Pancreas (tissue), 10 donors: ENCODE measurements around the gene PLPP3. TPM values are rescaled to one million over a fixed set of nuclear protein-coding genes. Genes with fewer than 3 reads are reported as not detected.

Experiments
- ATAC-seq, 4 donors: fragments of 200-7000 bp; cut with Tn5 transposase; one replicate each; pipeline versions ENCODE4 v1.8.0 to v1.9.1; 2020; ENCODE audit warnings: mild to moderate bottlenecking in 4 of 4, moderate library complexity in 4 of 4
- DNase-seq, 6 donors: peaks; one replicate each; pipeline ENCODE4 v3.0.0-alpha.2; 2020
- FAIRE-seq: peaks from 2 replicates; lab custom pipeline; 2012; peaks lifted over from hg19 to GRCh38; lab: Jason Lieb, UNC
- H3K27ac ChIP-seq, 4 donors: fragments of 200-600 bp; sonication (generic); 1 replicate in 3 of 4; 2 replicates in 1 of 4; pipeline versions ENCODE4 v1.5.0 to v1.8.0; 2020
- H3K27me3 ChIP-seq, 4 donors: fragments of 200-600 bp; one replicate each; pipeline ENCODE4 v1.8.0; 2021
- H3K36me3 ChIP-seq, 3 donors: fragments of 200-600 bp; sonication (generic) in 1 of 3; one replicate each; pipeline versions ENCODE4 v1.5.0 to v1.8.0; 2020 to 2021
- H3K4me1 ChIP-seq, 3 donors: fragments of 200-600 bp; one replicate each; pipeline ENCODE4 v1.8.0; 2021
- H3K4me3 ChIP-seq, 4 donors: fragments of 200-600 bp; sonication (generic) in 2 of 4; one replicate each; pipeline versions ENCODE4 v1.5.0 to v1.8.0; 2020 to 2021
- H3K9me3 ChIP-seq, 4 donors: fragments of 200-600 bp; one replicate each; pipeline ENCODE4 v1.8.0; 2021
- WGBS, 2 donors: extraction: QIAGEN DNeasy Blood & Tissue Kit; methylation state at CpG; one replicate each; pipeline ENCODE4 v1.1.7; 2013; 5-methylcytosine and 5-hydroxymethylcytosine counted together
- intact Hi-C, 3 donors: fragments of 100-400 bp; cut with DNase I; formaldehyde crosslinking; loops; one replicate each; pipeline versions ENCODE4 v1.11.1 to v1.14.2; 2022
- polyA plus RNA-seq, 2 donors: library from polyadenylated mRNA; stranded (reverse); fragments of 200-250 nt; gene quantifications; one replicate each; pipeline ENCODE4 v1.2.3, GENCODE V29; 2013
- total RNA-seq, 6 donors: library from RNA; stranded (reverse); fragmentation: NEBNext Ultra II Directional in 4 of 6; extraction: Animal tissue kit (Norgen Biotek cat#: 25700) in 4 of 6; gene quantifications; one replicate each; pipeline versions ENCODE4 v1.2.1 to v1.2.4, GENCODE V29; 2021 to 2023
- TF ChIP-seq, protein P1 (sequence below), 4 donors: fragments of 200-600 bp; sonication (generic) in 3 of 4; IDR thresholded peaks; one replicate each; pipeline versions ENCODE4 v1.5.0 to v1.8.0; 2021; ENCODE audit warnings: antibody characterized with exemption in 4 of 4
- donor health status: healthy with polysubstance abuse.
- donor health status: DM: no; HTN: no; CAD: no; lungs with moderate emphysema.
- donor health status: DM: no; HTN: no; CAD: no.
- donor health status: control.
- donor health status: control.
- donor health status: Bipolar disorder and iron deficiency.
- donor health status: DM: yes; HTN: yes; CAD: no.
- donor health status: DM: no; HTN: no; CAD: no.
- donor health status: DM: no; HTN: no; CAD: no.
- donor health status: DM: yes; HTN: yes; CAD: no.

PLPP3 gene
- total and polyA plus RNA-seq, 8 donors: 5.5 to 29.6 (median 18.7) TPM

DNA sequence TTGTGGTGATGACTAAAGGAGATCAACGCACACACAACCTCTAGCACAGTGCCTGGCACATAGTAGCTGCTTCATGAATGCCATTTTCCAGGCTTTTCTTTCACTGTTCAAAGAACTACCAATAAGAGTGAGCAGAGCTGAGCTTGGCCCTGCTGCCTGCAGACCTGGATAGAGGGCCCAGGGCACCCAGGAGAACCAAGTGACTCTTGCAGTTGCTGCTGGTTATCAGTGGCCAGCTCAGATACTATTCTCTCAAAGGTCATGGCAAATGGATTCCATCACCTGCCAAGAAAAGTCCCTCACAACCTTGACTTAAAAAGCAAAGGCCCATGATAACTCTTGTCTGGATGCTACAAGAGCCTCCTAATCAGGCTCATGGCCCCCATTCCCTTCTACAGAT is 41.7 kb downstream of the PLPP3 start:
- WGBS, 2 donors: 98 to 100% methylated on average over 1 of the region's 1 CpG
- ATAC-seq: no peak
- peak overlapping the region in 2 of 4 donors; percentile 76 to 82 for H3K27ac ChIP-seq

DNA sequence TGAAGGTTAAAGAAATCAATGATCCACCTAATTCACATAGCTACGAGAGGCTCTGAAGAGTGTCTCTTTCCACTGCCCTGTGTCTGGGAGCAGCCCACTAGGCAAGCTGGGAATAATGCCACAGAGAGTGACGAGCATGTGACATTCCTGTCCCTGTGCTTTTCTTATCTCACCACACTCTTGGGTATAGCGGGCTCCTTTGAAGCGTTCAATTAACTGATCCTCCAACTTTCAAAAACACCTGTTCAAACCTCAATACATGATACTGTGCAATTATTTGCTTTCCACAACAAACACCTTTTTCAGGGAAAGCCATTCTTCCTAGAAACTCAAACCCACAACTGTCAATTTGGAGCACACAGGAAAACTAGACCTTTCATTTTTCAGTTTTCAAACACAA is 43.4 kb downstream of the PLPP3 start:
- no peaks in the 10 kb centered on the region for H3K27me3 ChIP-seq
- intact Hi-C loops: no loop called here
- no peaks in the 10 kb centered on the region for H3K9me3 ChIP-seq
- WGBS, 2 donors: 27 to 40% methylated on average over 4 of the region's 4 CpGs
- peaks cover 33 to 72% (median 39%) of the 10 kb centered on the region in 3 donors for H3K4me1 ChIP-seq
- peak; percentile 86 to 93 (median 89) for ATAC-seq
- H3K27ac ChIP-seq: peak overlapping the region; percentile 25 to 82 (median 60)
- TF ChIP-seq, protein P1, sequence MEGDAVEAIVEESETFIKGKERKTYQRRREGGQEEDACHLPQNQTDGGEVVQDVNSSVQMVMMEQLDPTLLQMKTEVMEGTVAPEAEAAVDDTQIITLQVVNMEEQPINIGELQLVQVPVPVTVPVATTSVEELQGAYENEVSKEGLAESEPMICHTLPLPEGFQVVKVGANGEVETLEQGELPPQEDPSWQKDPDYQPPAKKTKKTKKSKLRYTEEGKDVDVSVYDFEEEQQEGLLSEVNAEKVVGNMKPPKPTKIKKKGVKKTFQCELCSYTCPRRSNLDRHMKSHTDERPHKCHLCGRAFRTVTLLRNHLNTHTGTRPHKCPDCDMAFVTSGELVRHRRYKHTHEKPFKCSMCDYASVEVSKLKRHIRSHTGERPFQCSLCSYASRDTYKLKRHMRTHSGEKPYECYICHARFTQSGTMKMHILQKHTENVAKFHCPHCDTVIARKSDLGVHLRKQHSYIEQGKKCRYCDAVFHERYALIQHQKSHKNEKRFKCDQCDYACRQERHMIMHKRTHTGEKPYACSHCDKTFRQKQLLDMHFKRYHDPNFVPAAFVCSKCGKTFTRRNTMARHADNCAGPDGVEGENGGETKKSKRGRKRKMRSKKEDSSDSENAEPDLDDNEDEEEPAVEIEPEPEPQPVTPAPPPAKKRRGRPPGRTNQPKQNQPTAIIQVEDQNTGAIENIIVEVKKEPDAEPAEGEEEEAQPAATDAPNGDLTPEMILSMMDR (IDR thresholded peaks at IDR 0.05): no peak
- no peak for FAIRE-seq
- no peaks in the 10 kb centered on the region for H3K36me3 ChIP-seq
- peak in 3 of 6 donors; percentile 55 to 86 (median 76) for DNase-seq
- H3K4me3 ChIP-seq: no peak overlapping the region

More for the DNA sequence above, 41.7 kb downstream of the PLPP3 start:
- H3K9me3 ChIP-seq: no peaks in the 10 kb centered on the region
- peaks cover 29 to 64% (median 54%) of the 10 kb centered on the region in 3 donors for H3K4me1 ChIP-seq
- TF ChIP-seq, protein P1 (IDR thresholded peaks at IDR 0.05): no peak
- FAIRE-seq: no peak
- no peaks in the 10 kb centered on the region for H3K36me3 ChIP-seq
- no peak for DNase-seq
- H3K27me3 ChIP-seq: no peaks in the 10 kb centered on the region
- intact Hi-C loops: no loop called here
- H3K4me3 ChIP-seq: no peak overlapping the region

DNA sequence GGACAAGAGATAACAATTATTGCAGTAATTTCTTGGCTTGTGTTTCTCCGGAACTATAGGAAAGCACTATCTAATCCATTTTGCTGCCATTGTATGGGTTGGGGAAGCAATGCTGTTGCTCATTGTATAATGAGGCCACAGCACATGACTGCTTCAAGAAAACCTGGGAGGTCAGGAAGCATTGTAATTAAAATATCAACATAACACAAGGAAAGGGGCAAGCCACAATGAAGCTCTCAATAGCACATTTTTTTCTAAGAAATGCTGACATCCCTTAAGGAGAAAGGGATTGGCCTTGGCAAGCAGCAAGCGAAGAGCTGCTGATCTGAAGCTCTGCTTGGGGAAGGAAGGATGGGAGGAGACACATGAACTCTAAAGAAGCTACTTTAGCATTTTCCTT is 44.0 kb downstream of the PLPP3 start:
- TF ChIP-seq, protein P1 (IDR thresholded peaks at IDR 0.05): no peak
- no peak overlapping the region for H3K4me3 ChIP-seq
- H3K4me1 ChIP-seq: peaks cover 33 to 71% (median 39%) of the 10 kb centered on the region in 3 donors
- no peak for DNase-seq
- peak in 2 of 4 donors; percentile 1 for ATAC-seq
- H3K27ac ChIP-seq: peak overlapping the region in 3 of 4 donors; percentile 37 to 55 (median 44)
- FAIRE-seq: no peak
- intact Hi-C loops: no loop called here
- H3K9me3 ChIP-seq: no peaks in the 10 kb centered on the region
- H3K36me3 ChIP-seq: no peaks in the 10 kb centered on the region
- H3K27me3 ChIP-seq: no peaks in the 10 kb centered on the region
- 49 to 59% methylated on average over 2 of the region's 2 CpGs for WGBS, 2 donors

DNA sequence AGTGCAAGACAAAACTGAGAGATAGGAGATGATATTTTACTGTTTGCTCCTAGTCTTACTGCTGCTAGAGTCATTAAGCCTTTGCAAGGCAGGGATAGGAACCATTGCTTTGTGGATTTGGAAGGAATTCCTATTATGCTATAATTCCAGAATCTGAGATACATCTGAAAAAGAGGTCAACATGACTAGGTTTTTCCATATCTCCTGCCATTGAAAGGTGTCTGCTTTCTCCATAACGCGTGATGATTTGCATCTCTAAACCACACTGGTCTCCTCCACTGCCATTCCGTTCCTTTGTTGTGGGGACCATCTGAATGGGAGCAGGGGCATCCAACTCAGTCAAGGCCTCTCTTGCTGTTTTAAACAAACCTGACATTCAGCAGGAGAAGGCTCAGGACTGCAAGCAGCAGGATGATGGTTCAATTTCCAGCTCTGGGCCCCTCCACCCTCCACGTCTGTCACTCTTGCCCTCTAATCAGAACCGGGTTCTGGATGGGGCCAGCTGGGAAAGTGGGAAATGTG is 45.2 kb downstream of the PLPP3 start:
- H3K36me3 ChIP-seq: no peaks in the 10 kb centered on the region
- intact Hi-C loops: no loop called here
- H3K27ac ChIP-seq: no peak overlapping the region
- H3K4me1 ChIP-seq: peaks cover 27 to 59% (median 31%) of the 10 kb centered on the region in 3 donors
- no peaks in the 10 kb centered on the region for H3K27me3 ChIP-seq
- TF ChIP-seq, protein P1 (IDR thresholded peaks at IDR 0.05): no peak
- 76 to 80% methylated on average over 5 of the region's 5 CpGs for WGBS, 2 donors
- no peak for ATAC-seq
- FAIRE-seq: no peak
- no peaks in the 10 kb centered on the region for H3K9me3 ChIP-seq
- DNase-seq: no peak
- no peak overlapping the region for H3K4me3 ChIP-seq

DNA sequence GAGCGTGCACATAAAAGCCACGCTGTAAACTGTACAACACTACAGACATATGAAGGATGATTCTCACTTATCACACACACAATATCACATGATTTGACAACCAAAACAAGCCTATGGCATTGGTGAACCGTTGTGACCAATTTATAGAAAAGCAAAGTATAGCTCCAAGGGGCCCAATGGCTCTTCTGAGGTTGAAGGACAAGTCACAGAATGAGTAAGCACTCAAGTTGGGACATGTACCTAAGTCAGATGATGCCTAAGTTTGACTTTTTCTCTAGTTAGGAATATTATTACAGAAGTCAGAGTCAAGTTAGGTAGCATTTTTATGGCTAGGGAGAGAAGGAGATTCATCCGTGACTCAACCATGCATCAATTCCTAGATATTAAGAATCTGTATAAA is 45.7 kb downstream of the PLPP3 start:
- H3K4me3 ChIP-seq: no peak overlapping the region
- no peaks in the 10 kb centered on the region for H3K36me3 ChIP-seq
- no peak for DNase-seq
- H3K27ac ChIP-seq: no peak overlapping the region
- ATAC-seq: no peak
- no peaks in the 10 kb centered on the region for H3K9me3 ChIP-seq
- 91 to 92% methylated on average over 4 of the region's 4 CpGs for WGBS, 2 donors
- peaks cover 22 to 58% (median 27%) of the 10 kb centered on the region in 3 donors for H3K4me1 ChIP-seq
- TF ChIP-seq, protein P1 (IDR thresholded peaks at IDR 0.05): no peak
- no peaks in the 10 kb centered on the region for H3K27me3 ChIP-seq
- intact Hi-C loops: no loop called here
- FAIRE-seq: no peak
